Bronchial epithelial cell (primary cell): ENCODE results near the gene CHRNA1. TPM values are rescaled to one million over a fixed set of nuclear protein-coding genes. Genes with fewer than 3 reads are reported as not detected.

Experiments
- DNase-seq: peaks from one replicate; pipeline ENCODE4 v3.0.0-alpha.2; 2010; ENCODE audit warnings: low read depth
- FAIRE-seq: peaks from 2 replicates; lab custom pipeline; 2011; peaks lifted over from hg19 to GRCh38; lab: Jason Lieb, UNC
- H3K27me3 ChIP-seq: 2 replicates; pipeline ENCODE4 v1.5.1; 2011; ENCODE audit warnings: low read length; ENCODE audit not compliant: control insufficient read depth, insufficient read depth
- H3K36me3 ChIP-seq: 2 replicates; pipeline ENCODE4 v1.5.1; 2011; ENCODE audit warnings: low read length; ENCODE audit not compliant: control insufficient read depth, insufficient read depth
- H3K4me3 ChIP-seq: 2 replicates; pipeline ENCODE4 v1.5.1; 2011; ENCODE audit warnings: mild to moderate bottlenecking, low read depth, low read length, control low read depth
- total RNA-seq: library from RNA; depleted of rRNA; stranded (reverse); fragments of >200 nt; gene quantifications from 2 replicates; pipeline ENCODE4 v1.2.1, GENCODE V29; 2014
- TF ChIP-seq, protein P1 (sequence below): IDR thresholded peaks from 2 replicates; pipeline ENCODE4 v1.5.1; 2011; ENCODE audit warnings: mild to moderate bottlenecking, moderate library complexity, low read length, control low read depth, inconsistent platforms; ENCODE audit not compliant: insufficient read depth, severe bottlenecking

Gene CHRNA1
- total RNA-seq, 1 donor from 2014 or later, result not detected

- Histone ChIP-seq H3K27me3 (peaks cover 11% of the 10 kb centered on the region), H3K36me3 (no peaks in the 10 kb centered on the region), H3K4me3 (no peak overlapping the region)
- FAIRE-seq, result no peak
- TF ChIP-seq, protein P1, sequence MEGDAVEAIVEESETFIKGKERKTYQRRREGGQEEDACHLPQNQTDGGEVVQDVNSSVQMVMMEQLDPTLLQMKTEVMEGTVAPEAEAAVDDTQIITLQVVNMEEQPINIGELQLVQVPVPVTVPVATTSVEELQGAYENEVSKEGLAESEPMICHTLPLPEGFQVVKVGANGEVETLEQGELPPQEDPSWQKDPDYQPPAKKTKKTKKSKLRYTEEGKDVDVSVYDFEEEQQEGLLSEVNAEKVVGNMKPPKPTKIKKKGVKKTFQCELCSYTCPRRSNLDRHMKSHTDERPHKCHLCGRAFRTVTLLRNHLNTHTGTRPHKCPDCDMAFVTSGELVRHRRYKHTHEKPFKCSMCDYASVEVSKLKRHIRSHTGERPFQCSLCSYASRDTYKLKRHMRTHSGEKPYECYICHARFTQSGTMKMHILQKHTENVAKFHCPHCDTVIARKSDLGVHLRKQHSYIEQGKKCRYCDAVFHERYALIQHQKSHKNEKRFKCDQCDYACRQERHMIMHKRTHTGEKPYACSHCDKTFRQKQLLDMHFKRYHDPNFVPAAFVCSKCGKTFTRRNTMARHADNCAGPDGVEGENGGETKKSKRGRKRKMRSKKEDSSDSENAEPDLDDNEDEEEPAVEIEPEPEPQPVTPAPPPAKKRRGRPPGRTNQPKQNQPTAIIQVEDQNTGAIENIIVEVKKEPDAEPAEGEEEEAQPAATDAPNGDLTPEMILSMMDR, result no peak
- DNase-seq, result no peak
Measured at GRCh38 chr2:174731546-174731945, 32.7 kb downstream of the CHRNA1 start.

- no peak for DNase-seq
- TF ChIP-seq, protein P1, result no peak
- Histone ChIP-seq H3K36me3 (no peaks in the 10 kb centered on the region), H3K4me3 (no peak overlapping the region), H3K27me3 (peaks cover 11% of the 10 kb centered on the region)
- FAIRE-seq, result no peak
Measured at GRCh38 chr2:174730698-174731018, 33.6 kb downstream of the CHRNA1 start.

DNA sequence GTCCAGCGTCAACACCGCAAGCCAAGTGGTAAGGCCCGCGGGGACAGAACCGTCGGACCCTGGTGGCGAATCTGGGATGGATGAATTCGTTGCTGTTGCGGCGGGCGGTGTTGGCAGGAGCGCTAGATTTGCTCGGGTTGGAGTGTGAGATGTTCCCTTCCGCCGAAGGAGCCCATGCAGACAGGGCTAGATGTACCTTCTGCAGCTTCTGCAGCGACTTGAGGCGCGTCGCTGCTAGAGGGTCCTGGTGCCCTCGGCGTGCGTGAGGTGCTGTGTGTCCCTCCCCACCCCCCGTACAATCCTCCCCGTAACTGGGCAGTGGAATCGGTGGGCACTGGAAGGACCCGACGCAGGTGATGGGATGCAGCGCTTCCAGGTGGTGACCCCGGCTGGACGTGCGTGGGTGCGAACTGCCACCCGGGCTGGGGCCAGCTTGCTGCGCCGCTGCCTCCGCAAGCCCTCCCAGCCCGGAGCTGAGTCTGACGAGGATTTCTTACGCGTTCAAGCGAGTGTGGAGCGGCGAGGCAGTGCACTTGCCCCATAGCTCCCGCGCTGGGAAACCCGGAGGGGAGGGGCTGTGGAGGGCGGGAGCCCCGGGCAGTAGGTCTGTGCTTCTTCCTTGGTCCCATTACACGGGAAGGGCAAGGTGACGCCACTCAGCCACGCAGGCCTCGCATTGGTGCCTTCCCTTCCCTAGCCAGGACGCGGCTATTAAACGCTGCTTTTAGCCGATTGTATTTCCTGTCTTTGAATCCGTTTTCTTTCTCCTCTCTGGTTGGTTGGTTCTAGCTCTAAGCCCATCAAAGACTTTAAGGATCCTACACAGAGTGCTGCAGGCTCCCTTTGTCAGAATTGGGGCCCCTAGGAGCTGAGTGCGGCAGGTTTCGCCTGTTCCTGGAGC is 34.2 kb downstream of the CHRNA1 start:
- FAIRE-seq, result no peak
- peaks cover 11% of the 10 kb centered on the region for H3K27me3 ChIP-seq
- no peak for DNase-seq
- TF ChIP-seq, protein P1, result no peak
- no peaks in the 10 kb centered on the region for H3K36me3 ChIP-seq
- H3K4me3 ChIP-seq, result no peak overlapping the region

GRCh38 chr2:174728096-174728495 is 36.2 kb downstream of the CHRNA1 start:
- TF ChIP-seq, protein P1, result no peak
- Histone ChIP-seq H3K27me3 (peaks cover 11% of the 10 kb centered on the region), H3K36me3 (no peaks in the 10 kb centered on the region), H3K4me3 (no peak overlapping the region)
- no peak for DNase-seq
- FAIRE-seq, result no peak

DNA sequence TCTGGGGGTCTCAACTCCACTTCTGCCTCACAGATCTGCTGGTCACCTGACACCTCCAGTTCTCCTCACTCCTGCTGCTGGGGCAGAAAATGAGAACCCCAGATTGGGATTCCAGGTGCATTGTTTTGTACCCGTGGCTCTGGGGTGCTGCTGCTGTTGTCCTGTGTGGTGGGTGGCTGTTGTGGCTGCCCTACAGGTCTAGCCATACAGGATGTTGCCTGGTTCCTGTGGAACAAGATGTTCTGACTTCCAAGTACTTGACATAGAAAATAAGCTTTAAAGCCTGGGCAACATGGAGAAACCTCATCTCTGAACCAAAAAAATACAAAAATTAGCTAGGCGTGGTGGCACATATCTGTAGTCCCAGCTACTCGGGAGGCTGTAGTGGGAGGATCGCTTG is 38.1 kb downstream of the CHRNA1 start:
- DNase-seq, result no peak
- TF ChIP-seq, protein P1, result no peak
- no peaks in the 10 kb centered on the region for H3K36me3 ChIP-seq
- FAIRE-seq, result no peak
- no peak overlapping the region for H3K4me3 ChIP-seq
- peaks cover 8% of the 10 kb centered on the region for H3K27me3 ChIP-seq
